PC-3 (cell line): ENCODE measurements around the gene DYNLT3.

Source experiments
- CTCF ChIP-seq: fragments of 300-600 bp; sonication (generic); conservative IDR thresholded peaks from 2 replicates; pipeline ENCODE4 v1.5.1; 2017; ENCODE audit warnings: antibody characterized with exemption, low read depth, mild to moderate bottlenecking, low read length
- EZH2 ChIP-seq: fragments of 300-600 bp; sonication (generic); IDR thresholded peaks from one replicate; pipeline ENCODE4 v1.6.1; 2017; ENCODE audit warnings: antibody characterized with exemption, mild to moderate bottlenecking, low read length; ENCODE audit not compliant: unreplicated experiment

GRCh38 chrX:37875675-37876074 lies 28.3 kb upstream of the DYNLT3 start:
- no peak for TF ChIP-seq CTCF
- TF ChIP-seq EZH2 = no peak
